K562 (cell line): ENCODE measurements around the gene GBP5. TPM values are rescaled to one million over a fixed set of nuclear protein-coding genes. Genes with fewer than 3 reads are reported as not detected.
A peak's percentile ranks its signal among the peaks of the same experiment; 100 is the strongest.

Experiments used
- ATAC-seq: fragments of 200-7000 bp; cut with Tn5 transposase; 3 replicates; pipeline ENCODE4 v1.9.1; 2020; ENCODE audit warnings: moderate library complexity
- BruUV-seq: library from RNA; stranded (reverse); fragments of 400-500 nt; replicated peaks from 2 replicates; lab custom pipeline; 2021; lab: Mats Ljungman, UMichigan
- CTCF ChIA-PET: fragments of 300-600 bp; formaldehyde crosslinking; extraction: SDS; loops from one replicate; lab custom pipeline; 2021; ENCODE audit warnings: low intra/inter-chr PET ratio; lab: Yijun Ruan, JAX
- POLR2A ChIA-PET: fragments of 300-600, 350-650 bp; sonication (Branson Sonifier 250); formaldehyde crosslinking; extraction: SDS; loops from one replicate; lab custom pipeline; 2021; ENCODE audit warnings: antibody characterized with exemption, inconsistent platforms; lab: Yijun Ruan, JAX
- DNase-seq, 4 experiments: peaks; one replicate each; pipeline versions ENCODE4 v3.0.0 to v3.0.0-alpha.2; 2011 to 2018; ENCODE audit warnings: low spot score in 3 of 4, mixed read lengths in 3 of 4; ENCODE audit errors: extremely low read depth in 1 of 4
- FAIRE-seq: peaks from 2 replicates; lab custom pipeline; 2011; peaks lifted over from hg19 to GRCh38; lab: Jason Lieb, UNC
- H2AFZ ChIP-seq: 2 replicates; pipeline ENCODE4 v1.6.0; 2011; ENCODE audit warnings: low read depth, low read length, control low read depth, inconsistent platforms
- H3K27ac ChIP-seq: fragments of 200-600 bp; 3 replicates; pipeline ENCODE4 v1.8.0; 2011; ENCODE audit warnings: low read depth, mild to moderate bottlenecking, control low read depth, inconsistent platforms, low read length, moderate library complexity, mixed read lengths; ENCODE audit errors: extremely low read depth
- H3K27me3 ChIP-seq, 2 experiments: fragments of 300-600 bp in 1 of 2; 2 replicates in 1 of 2; 3 replicates in 1 of 2; pipeline versions ENCODE4 v1.6.0 to v1.8.0; 2011; ENCODE audit warnings: inconsistent platforms in 2 of 2, low read length in 2 of 2, mild to moderate bottlenecking in 1 of 2, mixed read lengths in 1 of 2, moderate library complexity in 1 of 2; ENCODE audit not compliant: control insufficient read depth in 2 of 2, insufficient read depth in 2 of 2
- H3K36me3 ChIP-seq: fragments of 300-600 bp; 3 replicates; pipeline ENCODE4 v1.8.0; 2011; ENCODE audit warnings: mild to moderate bottlenecking, low read length, inconsistent platforms; ENCODE audit not compliant: control insufficient read depth, insufficient read depth
- H3K4me1 ChIP-seq, 2 experiments: fragments of 200-600 bp in 1 of 2; replicated peaks in 1 of 2; 2 replicates in 1 of 2; 3 replicates in 1 of 2; pipeline versions ENCODE4 v1.5.1 to v1.8.0; 2011; ENCODE audit warnings: inconsistent platforms in 2 of 2, low read length in 2 of 2, mild to moderate bottlenecking in 1 of 2, mixed read lengths in 1 of 2, moderate library complexity in 1 of 2; ENCODE audit not compliant: control insufficient read depth in 2 of 2, insufficient read depth in 2 of 2
- H3K4me2 ChIP-seq: 2 replicates; pipeline ENCODE4 v1.6.1; 2011; ENCODE audit warnings: low read length, control low read depth, inconsistent platforms, mixed read lengths; ENCODE audit not compliant: insufficient read depth
- H3K4me3 ChIP-seq: fragments of 200-600 bp; sonication (generic), shearing (Covaris generic); 2 replicates; pipeline ENCODE4 v1.5.1; 2016; ENCODE audit warnings: control low read depth, inconsistent platforms
- H3K79me2 ChIP-seq: fragments of 200-600 bp; 3 replicates; pipeline ENCODE4 v1.8.0; 2011; ENCODE audit warnings: low read length, inconsistent platforms; ENCODE audit not compliant: control insufficient read depth, insufficient read depth
- H3K9ac ChIP-seq, 2 experiments: 2 replicates each; pipeline versions ENCODE4 v1.6.0 to v1.6.1; 2011; ENCODE audit warnings: low read depth in 2 of 2, low read length in 2 of 2, control low read depth in 1 of 2, inconsistent platforms in 1 of 2, mild to moderate bottlenecking in 1 of 2, mixed read lengths in 1 of 2; ENCODE audit not compliant: insufficient read depth in 1 of 2
- H3K9me1 ChIP-seq: one replicate; pipeline ENCODE4 v1.6.0; 2011; ENCODE audit warnings: inconsistent platforms, mild to moderate bottlenecking, low read length, moderate library complexity; ENCODE audit not compliant: control insufficient read depth, insufficient read depth
- H3K9me3 ChIP-seq: replicated peaks from 2 replicates; pipeline ENCODE4 v1.5.1; 2011; ENCODE audit warnings: low read depth, low read length, inconsistent platforms; ENCODE audit not compliant: control insufficient read depth, insufficient read depth
- H4K20me1 ChIP-seq: replicated peaks from 2 replicates; pipeline ENCODE4 v1.6.1; 2011; ENCODE audit warnings: low read length, inconsistent platforms, mixed read lengths; ENCODE audit not compliant: control insufficient read depth, insufficient read depth
- CHD4 ChIP-seq: fragments of 200-600 bp; sonication (generic); IDR thresholded peaks from 3 replicates; pipeline ENCODE4 v1.6.1; 2012; ENCODE audit warnings: low read depth, mild to moderate bottlenecking, mixed read lengths, low read length, inconsistent platforms; ENCODE audit not compliant: insufficient read depth, insufficient replicate concordance, poor library complexity, severe bottlenecking
- CUX1 ChIP-seq: fragments of 200-800 bp; sonication (Bioruptor generic); IDR thresholded peaks from 2 replicates; pipeline ENCODE4 v1.6.1; 2016; ENCODE audit warnings: missing genetic modification characterization, missing compliant biosample characterization
- GATA2 ChIP-seq: sonication (generic); formaldehyde crosslinking; IDR thresholded peaks from 2 replicates; pipeline ENCODE4 v1.4.0; 2020; ENCODE audit warnings: mild to moderate bottlenecking, missing genetic modification reagents
- HDAC3 ChIP-seq: fragments of 450-650 bp; IDR thresholded peaks from 2 replicates; pipeline ENCODE4 v1.6.1; 2018; ENCODE audit warnings: borderline replicate concordance, mild to moderate bottlenecking, moderate library complexity; ENCODE audit not compliant: partially characterized antibody
- KAT2B ChIP-seq: IDR thresholded peaks from one replicate; pipeline ENCODE4 v1.6.1; 2012; ENCODE audit warnings: low read depth, mild to moderate bottlenecking, control low read depth, inconsistent platforms, low read length, moderate library complexity
- MAFG ChIP-seq: fragments of 450-650 bp; conservative IDR thresholded peaks from 2 replicates; pipeline ENCODE4 v1.6.1; 2016; ENCODE audit warnings: missing genetic modification characterization, missing compliant biosample characterization
- POLR2G ChIP-seq: fragments of 200-400 bp; formaldehyde crosslinking; IDR thresholded peaks from 2 replicates; pipeline ENCODE4 v1.6.1; 2017; ENCODE audit warnings: low read depth, mild to moderate bottlenecking, antibody characterized with exemption, low read length, moderate library complexity
- RBFOX2 ChIP-seq: fragments of 200-400 bp; formaldehyde crosslinking; IDR thresholded peaks from 2 replicates; pipeline ENCODE4 v1.6.1; 2017; ENCODE audit warnings: low read depth, mild to moderate bottlenecking, low read length, moderate library complexity
- TFE3 ChIP-seq: fragments of 450-650 bp; formaldehyde crosslinking; IDR thresholded peaks from 2 replicates; pipeline ENCODE4 v1.4.0; 2020; ENCODE audit warnings: mild to moderate bottlenecking, mixed read lengths
- THAP12 ChIP-seq: fragments of 250-450 bp; sonication (Bioruptor Pico); IDR thresholded peaks from 2 replicates; pipeline ENCODE4 v1.9.0; 2021; ENCODE audit warnings: mild to moderate bottlenecking, inconsistent platforms
- ZNF316 ChIP-seq: fragments of 450-650 bp; IDR thresholded peaks from 2 replicates; pipeline ENCODE4 v1.6.1; 2016
- WGBS: fragments of 100-300 bp; shearing (Covaris generic); methylation state at CpG from one replicate; pipeline ENCODE4 v1.1.6; 2016; ENCODE audit warnings: low coverage, mixed read lengths; ENCODE audit not compliant: insufficient coverage; ENCODE audit errors: missing lambda C conversion rate; 5-methylcytosine and 5-hydroxymethylcytosine counted together
- in situ Hi-C: fragments of 300-500 bp; cut with MboI; formaldehyde crosslinking; loops from 4 replicates; pipeline ENCODE4 v1.15.0; 2018; ENCODE audit warnings: inconsistent platforms, mixed read lengths
- intact Hi-C: fragments of 100-400 bp; cut with micrococcal nuclease; formaldehyde crosslinking; loops from 2 replicates; pipeline ENCODE4 v1.14.2; 2022
- polyA plus RNA-seq, 8 experiments: library from polyadenylated mRNA; depleted of rRNA in 4 of 8; stranded (reverse) in 5 of 8; unstranded in 3 of 8; fragments of >200 nt; fragmentation: Nextera tagmentation in 2 of 8; fragmentation: Illumina TruSeq in 1 of 8; extraction: Ambion mirVana in 2 of 8; extraction: Trizol in 1 of 8; gene quantifications; 2 replicates each; pipeline versions ENCODE4 v1.2.1 to v1.2.3, GENCODE V29; 2011 to 2014; ENCODE audit warnings: inconsistent platforms in 1 of 8, missing spikeins in 1 of 8
- total RNA-seq, 7 experiments: library from RNA; depleted of rRNA in 6 of 7; stranded (reverse); fragments of >200 nt in 6 of 7; fragmentation: Illumina TruSeq in 2 of 7; extraction: Trizol in 2 of 7; gene quantifications; 2 replicates each; pipeline versions ENCODE4 v1.2.1 to v1.2.3, GENCODE V29; 2011 to 2021; ENCODE audit warnings: low replicate concordance in 1 of 7

Gene GBP5
- total and polyA plus RNA-seq, 9 of the 15 experiments (the other 6 are each of a cell fraction or from before 2014, with no cell fraction given), result 0.23 to 0.91 (median 0.57) TPM

- TF ChIP-seq THAP12 (CRISPR knock-in tag), result no peak
- TF ChIP-seq HDAC3, result no peak
- no peak for TF ChIP-seq POLR2G
- TF ChIP-seq KAT2B, result no peak
- no peak for TF ChIP-seq MAFG (tag)
- no peak for TF ChIP-seq RBFOX2
- TF ChIP-seq, all 486 proteins: peak for 7
These were observed 22.5 kb upstream of the GBP5 start (continued) for GRCh38 chr1:89295187-89295586.

GRCh38 chr1:89291276-89291675, 18.6 kb upstream of the GBP5 start:
- H3K79me2 ChIP-seq, result no peaks in the 10 kb centered on the region
- no peaks in the 10 kb centered on the region for H4K20me1 ChIP-seq
- no peak overlapping the region for H3K27ac ChIP-seq
- H3K9me1 ChIP-seq, result no peaks in the 10 kb centered on the region
- intact Hi-C loops, result no loop called here
- 0% methylated on average over 2 of the region's 2 CpGs for WGBS
- no peak overlapping the region for H3K9ac ChIP-seq
- in situ Hi-C loops, result no loop called here
- ATAC-seq (no peak), FAIRE-seq (no peak), DNase-seq (no peak)
- no peak overlapping the region for H3K4me2 ChIP-seq
- ChIA-PET CTCF (no interaction called here), POLR2A (no interaction called here)
- H3K36me3 ChIP-seq, result no peaks in the 10 kb centered on the region
- no peak overlapping the region for H3K4me3 ChIP-seq
- no TSS peak for BruUV-seq
- no peaks in the 10 kb centered on the region for H3K27me3 ChIP-seq
- H2AFZ ChIP-seq, result no peak overlapping the region
- H3K9me3 ChIP-seq, result no peaks in the 10 kb centered on the region
- TF ChIP-seq CUX1 (CRISPR knock-in tag) (no peak), ZNF316 (peak; percentile 23; the same call in 1 of the 2 replicates), TFE3 (CRISPR knock-in tag) (no peak), GATA2 (CRISPR knock-in tag) (no peak), CHD4 (no peak)
- no peaks in the 10 kb centered on the region; a peak in 1 of 5 replicates for H3K4me1 ChIP-seq
